Endodermal cell (in vitro differentiated cells): Measurements from ENCODE around the gene MAP6. TPM values are rescaled to one million over a fixed set of nuclear protein-coding genes. Genes with fewer than 3 reads are reported as not detected.

Source experiments
- DNase-seq: peaks from one replicate; pipeline ENCODE4 v3.0.0-alpha.2; 2017
- H3K27ac ChIP-seq: 2 replicates; pipeline ENCODE4 v1.5.1; 2013; ENCODE audit warnings: mild to moderate bottlenecking, low read depth, low read length, moderate library complexity
- H3K27me3 ChIP-seq: 2 replicates; pipeline ENCODE4 v1.6.1; 2013; ENCODE audit warnings: mild to moderate bottlenecking, low read length, moderate library complexity; ENCODE audit not compliant: insufficient read depth, control insufficient read depth, poor library complexity, severe bottlenecking
- H3K36me3 ChIP-seq: 2 replicates; pipeline ENCODE4 v1.7.0; 2013; ENCODE audit warnings: mild to moderate bottlenecking, low read length, moderate library complexity; ENCODE audit not compliant: control insufficient read depth, insufficient read depth
- H3K4me1 ChIP-seq: one replicate; pipeline ENCODE4 v1.7.0; 2013; ENCODE audit warnings: low read length; ENCODE audit not compliant: control insufficient read depth, insufficient read depth
- H3K4me3 ChIP-seq: 2 replicates; pipeline ENCODE4 v1.5.1; 2013; ENCODE audit warnings: mild to moderate bottlenecking, low read length, moderate library complexity
- H3K9ac ChIP-seq: 2 replicates; pipeline ENCODE4 v1.6.1; 2013; ENCODE audit warnings: mild to moderate bottlenecking, low read length, moderate library complexity; ENCODE audit not compliant: poor library complexity, severe bottlenecking; ENCODE audit errors: extremely low read depth
- H3K9me3 ChIP-seq: 2 replicates; pipeline ENCODE4 v1.6.1; 2013; ENCODE audit warnings: mild to moderate bottlenecking, low read length, moderate library complexity; ENCODE audit not compliant: control insufficient read depth
- H3K27ac Mint-ChIP-seq: 2 replicates; pipeline ENCODE4 v1.8.0; 2020; ENCODE audit warnings: mixed read lengths
- H3K27me3 Mint-ChIP-seq: 2 replicates; pipeline ENCODE4 v1.8.0; 2021; ENCODE audit warnings: mild to moderate bottlenecking, mixed read lengths; ENCODE audit not compliant: insufficient read depth
- H3K36me3 Mint-ChIP-seq: 2 replicates; pipeline ENCODE4 v1.8.0; 2020; ENCODE audit warnings: low read depth, mixed read lengths
- H3K4me1 Mint-ChIP-seq: 2 replicates; pipeline ENCODE4 v1.8.0; 2020; ENCODE audit warnings: mixed read lengths
- H3K4me3 Mint-ChIP-seq: 2 replicates; pipeline ENCODE4 v1.8.0; 2020; ENCODE audit warnings: mild to moderate bottlenecking, moderate library complexity, mixed read lengths
- H3K9me3 Mint-ChIP-seq: 2 replicates; pipeline ENCODE4 v1.8.0; 2020; ENCODE audit warnings: mild to moderate bottlenecking, mixed read lengths
- CTCF ChIP-seq: fragments of 200-600 bp; sonication (generic); conservative IDR thresholded peaks from 2 replicates; pipeline ENCODE4 v1.5.0; 2021; ENCODE audit warnings: antibody characterized with exemption, mild to moderate bottlenecking
- WGBS, 2 experiments: methylation state at CpG; one replicate each; pipeline versions ENCODE4 v1.1.5 to v1.1.7; 2013; ENCODE audit warnings: missing lambda C conversion rate in 2 of 2, mixed read lengths in 1 of 2; ENCODE audit not compliant: insufficient coverage in 1 of 2, insufficient read length in 1 of 2; 5-methylcytosine and 5-hydroxymethylcytosine counted together
- total RNA-seq, 2 donors: library from RNA; stranded (reverse); fragmentation: NEBNext Ultra II Directional in 1 of 2; extraction: Animal tissue kit (Norgen Biotek cat#: 25700) in 1 of 2; gene quantifications; 2 replicates in 1 of 2; 3 replicates in 1 of 2; pipeline ENCODE4 v1.2.1, GENCODE V29; 2021

Gene MAP6
- total RNA-seq, 2 donors from 2014 or later: 1.9 to 4.2 TPM

DNA sequence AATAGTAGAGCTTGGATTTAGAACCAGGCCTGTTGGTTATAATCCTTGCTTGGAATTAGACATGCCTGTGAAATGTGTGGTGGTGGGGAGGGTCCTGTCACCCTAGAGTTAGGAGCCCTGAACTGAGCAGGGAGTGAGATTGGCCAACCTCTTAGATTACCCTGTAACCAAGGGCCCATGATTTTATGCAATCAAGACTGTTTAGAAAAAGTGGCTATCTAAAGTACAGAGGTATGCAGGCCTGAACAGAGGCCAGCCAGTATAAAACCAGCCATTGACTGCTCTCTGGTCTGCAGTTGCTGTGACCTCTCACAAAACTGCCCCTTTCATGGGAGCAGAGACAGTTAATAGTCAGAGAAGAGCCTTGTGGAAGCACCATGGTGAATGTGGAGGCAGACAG, 70.6 kb downstream of the MAP6 start:
- Histone ChIP-seq H3K9ac (no peak overlapping the region), H3K4me3 (no peak overlapping the region), H3K27ac (no peak overlapping the region), H3K4me1 (peaks cover 13% of the 10 kb centered on the region), H3K36me3 (no peaks in the 10 kb centered on the region), H3K27me3 (no peaks in the 10 kb centered on the region), H3K9me3 (no peaks in the 10 kb centered on the region)
- no peaks in the 10 kb centered on the region for H3K36me3 Mint-ChIP-seq
- no peak for TF ChIP-seq CTCF
- H3K27ac Mint-ChIP-seq: no peak overlapping the region
- H3K9me3 Mint-ChIP-seq: no peaks in the 10 kb centered on the region
- H3K27me3 Mint-ChIP-seq: peaks cover 8% of the 10 kb centered on the region
- DNase-seq: no peak
- H3K4me1 Mint-ChIP-seq: peaks cover 42% of the 10 kb centered on the region
- no peak overlapping the region for H3K4me3 Mint-ChIP-seq

- no peak overlapping the region for H3K9ac ChIP-seq
- peak; percentile 86 for DNase-seq
- no peaks in the 10 kb centered on the region for H3K9me3 Mint-ChIP-seq
- 31 to 52% methylated on average over 2 to 4 of the region's 4 CpGs for whole genome bisulfite sequencing, 2 experiments
- peaks cover 13% of the 10 kb centered on the region for H3K4me1 ChIP-seq
- peaks cover 8% of the 10 kb centered on the region for H3K27me3 Mint-ChIP-seq
- peaks cover 42% of the 10 kb centered on the region for H3K4me1 Mint-ChIP-seq
- H3K27me3 ChIP-seq: no peaks in the 10 kb centered on the region
- H3K36me3 ChIP-seq: no peaks in the 10 kb centered on the region
- peak; percentile 91 for TF ChIP-seq CTCF
- no peak overlapping the region for H3K4me3 ChIP-seq
- no peaks in the 10 kb centered on the region for H3K9me3 ChIP-seq
- no peak overlapping the region for H3K4me3 Mint-ChIP-seq
- no peaks in the 10 kb centered on the region for H3K36me3 Mint-ChIP-seq
- no peak overlapping the region for H3K27ac ChIP-seq
- H3K27ac Mint-ChIP-seq: no peak overlapping the region
Measured at GRCh38 chr11:75597636-75598035, 71.2 kb downstream of the MAP6 start.

DNA sequence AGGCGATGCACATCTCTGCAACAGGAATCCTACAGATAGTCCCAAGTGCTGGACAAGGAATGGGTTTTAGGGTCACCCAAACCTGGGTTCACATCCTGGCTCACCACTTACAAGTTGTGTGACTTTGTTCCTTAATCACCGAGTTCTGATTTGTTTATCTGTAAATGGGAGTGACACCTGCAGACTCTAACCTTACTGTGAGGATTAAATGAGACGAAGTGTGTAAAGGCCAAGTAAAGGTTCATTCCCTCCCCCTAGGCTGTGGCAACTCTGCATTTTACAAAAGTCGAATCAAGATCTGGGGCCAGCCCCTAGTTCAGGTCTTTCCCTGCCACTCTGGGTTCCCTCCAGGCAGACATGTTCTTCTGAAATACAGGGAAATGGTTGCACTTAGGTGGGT, 71.9 kb downstream of the MAP6 start:
- H3K27me3 Mint-ChIP-seq: peaks cover 8% of the 10 kb centered on the region
- H3K27ac Mint-ChIP-seq: no peak overlapping the region
- H3K36me3 Mint-ChIP-seq: no peaks in the 10 kb centered on the region
- H3K4me3 Mint-ChIP-seq: no peak overlapping the region
- no peaks in the 10 kb centered on the region for H3K27me3 ChIP-seq
- no peak for TF ChIP-seq CTCF
- H3K9me3 Mint-ChIP-seq: no peaks in the 10 kb centered on the region
- H3K9ac ChIP-seq: no peak overlapping the region
- no peak overlapping the region for H3K4me3 ChIP-seq
- 73 to 92% methylated on average over 2 to 4 of the region's 4 CpGs for WGBS, 2 experiments
- peaks cover 44% of the 10 kb centered on the region for H3K4me1 Mint-ChIP-seq
- peaks cover 13% of the 10 kb centered on the region for H3K4me1 ChIP-seq
- no peak overlapping the region for H3K27ac ChIP-seq
- H3K9me3 ChIP-seq: no peaks in the 10 kb centered on the region
- H3K36me3 ChIP-seq: no peaks in the 10 kb centered on the region
- no peak for DNase-seq
